ENCODE results near the gene BSN.
A peak's percentile ranks its signal among the peaks of the same experiment; 100 is the strongest.

Gene BSN

GRCh38 chr3:49636883-49637609 lies 82.8 kb downstream of the BSN start:
- H3K4me3 ChIP-seq (ENCODE audit: low read depth, low read length): no peak overlapping the region
- no peak overlapping the region for H3K27ac ChIP-seq
- no peaks in the 10 kb centered on the region for H3K27me3 ChIP-seq (replicated peaks)
- H3K36me3 ChIP-seq (replicated peaks): no peaks in the 10 kb centered on the region
- no peak for TF ChIP-seq CTCF (IDR thresholded peaks at IDR 0.05; ENCODE audit: low read depth, low read length, missing control alignments)
- no peak for DNase-seq
- in situ Hi-C loops (cut with HindIII; ENCODE audit: low pct_ligation_motif_present, low sequenced_read_pairs): no loop called here

GRCh38 chr3:49638445-49638844 lies 84.2 kb downstream of the BSN start:
- Histone ChIP-seq H3K27me3 (replicated peaks) (no peaks in the 10 kb centered on the region), H3K36me3 (replicated peaks) (no peaks in the 10 kb centered on the region), H3K4me3 (ENCODE audit: low read depth, low read length) (no peak overlapping the region), H3K27ac (no peak overlapping the region)
- TF ChIP-seq CTCF (IDR thresholded peaks at IDR 0.05; ENCODE audit: low read depth, low read length, missing control alignments): no peak
- peak; percentile 42 for DNase-seq
- in situ Hi-C loops (cut with HindIII; ENCODE audit: low pct_ligation_motif_present, low sequenced_read_pairs): no loop called here

GRCh38 chr3:49639551-49639950 lies 85.3 kb downstream of the BSN start:
- Histone ChIP-seq H3K27me3 (replicated peaks) (no peaks in the 10 kb centered on the region), H3K4me3 (ENCODE audit: low read depth, low read length) (no peak overlapping the region), H3K36me3 (replicated peaks) (no peaks in the 10 kb centered on the region), H3K27ac (no peak overlapping the region)
- DNase-seq: no peak
- TF ChIP-seq CTCF (IDR thresholded peaks at IDR 0.05; ENCODE audit: low read depth, low read length, missing control alignments): no peak
- in situ Hi-C loops (cut with HindIII; ENCODE audit: low pct_ligation_motif_present, low sequenced_read_pairs): no loop called here

- Histone ChIP-seq H3K27me3 (replicated peaks) (no peaks in the 10 kb centered on the region), H3K27ac (no peak overlapping the region), H3K36me3 (replicated peaks) (no peaks in the 10 kb centered on the region), H3K4me3 (ENCODE audit: low read depth, low read length) (no peak overlapping the region)
- DNase-seq: no peak
- TF ChIP-seq CTCF (IDR thresholded peaks at IDR 0.05; ENCODE audit: low read depth, low read length, missing control alignments): no peak
- in situ Hi-C loops (cut with HindIII; ENCODE audit: low pct_ligation_motif_present, low sequenced_read_pairs): no loop called here
These were observed 87.0 kb downstream of the BSN start for GRCh38 chr3:49641292-49641691.

- no peak overlapping the region for H3K4me3 ChIP-seq (ENCODE audit: low read depth, low read length)
- in situ Hi-C loops (cut with HindIII; ENCODE audit: low pct_ligation_motif_present, low sequenced_read_pairs): no loop called here
- TF ChIP-seq CTCF (IDR thresholded peaks at IDR 0.05; ENCODE audit: low read depth, low read length, missing control alignments): no peak
- no peaks in the 10 kb centered on the region for H3K36me3 ChIP-seq (replicated peaks)
- H3K27me3 ChIP-seq (replicated peaks): no peaks in the 10 kb centered on the region
- no peak overlapping the region for H3K27ac ChIP-seq
- no peak for DNase-seq
These were observed 87.8 kb downstream of the BSN start for GRCh38 chr3:49641921-49642707.

All from brain microvascular endothelial cell (primary cell).